Measurements from ENCODE around the gene VASP.
"Not testable (repeated sequence)": the region's sequence is repeated elsewhere in the genome, so short reads cannot be mapped to it uniquely, and the experiment has no call there.

The VASP gene

DNA sequence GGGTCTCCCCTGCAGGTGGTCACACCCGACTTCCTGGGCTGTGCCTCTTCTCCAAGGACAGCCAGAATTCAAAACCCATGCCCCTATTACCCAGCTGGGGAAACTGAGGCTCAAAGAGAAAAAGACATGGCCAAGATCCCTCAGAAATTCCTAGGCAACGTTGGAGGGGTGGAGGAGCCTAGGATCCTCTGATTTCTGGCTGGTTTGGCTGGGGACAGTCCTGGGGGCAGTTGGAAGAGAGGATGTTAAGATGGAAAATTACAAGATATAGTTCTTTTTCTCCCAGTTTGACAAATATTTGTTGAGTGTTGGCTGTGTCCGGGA, 2.4 kb downstream of the VASP start:
- H3K27ac ChIP-seq = peak overlapping the region; percentile 100
- peaks cover 43% of the 10 kb centered on the region for H3K36me3 ChIP-seq
- TF ChIP-seq, protein P1, sequence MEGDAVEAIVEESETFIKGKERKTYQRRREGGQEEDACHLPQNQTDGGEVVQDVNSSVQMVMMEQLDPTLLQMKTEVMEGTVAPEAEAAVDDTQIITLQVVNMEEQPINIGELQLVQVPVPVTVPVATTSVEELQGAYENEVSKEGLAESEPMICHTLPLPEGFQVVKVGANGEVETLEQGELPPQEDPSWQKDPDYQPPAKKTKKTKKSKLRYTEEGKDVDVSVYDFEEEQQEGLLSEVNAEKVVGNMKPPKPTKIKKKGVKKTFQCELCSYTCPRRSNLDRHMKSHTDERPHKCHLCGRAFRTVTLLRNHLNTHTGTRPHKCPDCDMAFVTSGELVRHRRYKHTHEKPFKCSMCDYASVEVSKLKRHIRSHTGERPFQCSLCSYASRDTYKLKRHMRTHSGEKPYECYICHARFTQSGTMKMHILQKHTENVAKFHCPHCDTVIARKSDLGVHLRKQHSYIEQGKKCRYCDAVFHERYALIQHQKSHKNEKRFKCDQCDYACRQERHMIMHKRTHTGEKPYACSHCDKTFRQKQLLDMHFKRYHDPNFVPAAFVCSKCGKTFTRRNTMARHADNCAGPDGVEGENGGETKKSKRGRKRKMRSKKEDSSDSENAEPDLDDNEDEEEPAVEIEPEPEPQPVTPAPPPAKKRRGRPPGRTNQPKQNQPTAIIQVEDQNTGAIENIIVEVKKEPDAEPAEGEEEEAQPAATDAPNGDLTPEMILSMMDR (IDR thresholded peaks at IDR 0.05) = no peak
- peak overlapping the region; percentile 98 to 100 for H3K4me3 ChIP-seq (ENCODE audit: low read depth in 1 of 2, low read length in 1 of 2)
- no peaks in the 10 kb centered on the region for H3K27me3 ChIP-seq
- peaks cover 60 to 70% of the 10 kb centered on the region in 2 experiments for H3K4me1 ChIP-seq (ENCODE audit: control insufficient read depth in 1 of 2, insufficient read depth in 1 of 2, low read depth in 1 of 2, low read length in 1 of 2)
- H3K9me3 ChIP-seq = no peaks in the 10 kb centered on the region

DNA sequence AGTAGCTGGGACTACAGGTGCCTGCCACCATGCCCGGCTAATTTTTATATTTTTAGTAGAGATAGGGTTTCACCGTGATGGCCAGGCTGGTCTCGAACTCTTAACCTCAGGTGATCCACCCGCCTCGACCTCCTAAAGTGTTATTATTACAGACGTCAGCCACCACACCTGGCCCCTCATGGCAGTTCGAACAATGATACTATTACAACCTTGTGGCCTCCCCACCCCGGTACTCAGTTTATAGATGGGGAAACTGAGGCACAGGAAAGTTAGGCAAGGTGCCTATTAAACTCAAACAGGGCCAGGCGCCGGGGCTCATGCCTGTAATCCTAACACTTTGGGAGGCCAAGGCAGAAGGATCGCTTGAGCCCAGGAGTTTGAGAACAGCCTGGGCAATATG, 3.1 kb downstream of the VASP start:
- H3K36me3 ChIP-seq = peaks cover 45% of the 10 kb centered on the region
- not testable (repeated sequence) for H3K27me3 ChIP-seq, H3K9me3 ChIP-seq
- H3K4me3 ChIP-seq (ENCODE audit: low read depth in 1 of 2, low read length in 1 of 2) = peak overlapping the region; percentile 98 to 100
- peaks cover 62 to 70% of the 10 kb centered on the region in 2 experiments for H3K4me1 ChIP-seq (ENCODE audit: control insufficient read depth in 1 of 2, insufficient read depth in 1 of 2, low read depth in 1 of 2, low read length in 1 of 2)
- H3K27ac ChIP-seq = peak overlapping the region; percentile 100

DNA sequence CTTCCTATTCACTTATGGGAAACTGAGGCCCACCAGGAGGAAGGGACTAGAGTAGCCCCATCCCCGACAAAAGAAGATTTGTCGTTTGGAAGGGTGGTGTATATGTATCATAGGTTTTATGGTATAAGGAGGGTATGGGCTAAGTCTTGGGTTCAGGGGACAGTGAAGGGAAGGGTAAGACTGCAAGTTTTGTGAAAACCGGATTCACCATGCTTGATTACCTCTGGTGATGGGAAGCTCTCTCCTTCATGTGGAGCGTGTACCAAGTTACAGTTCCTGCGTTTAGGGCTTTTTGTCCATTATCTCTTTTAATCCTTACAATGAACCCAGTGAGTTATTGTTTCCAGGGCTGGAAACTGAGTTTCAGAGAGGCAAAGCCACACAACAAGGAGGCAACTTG, 3.8 kb downstream of the VASP start:
- TF ChIP-seq, protein P1 (IDR thresholded peaks at IDR 0.05) = no peak

DNA sequence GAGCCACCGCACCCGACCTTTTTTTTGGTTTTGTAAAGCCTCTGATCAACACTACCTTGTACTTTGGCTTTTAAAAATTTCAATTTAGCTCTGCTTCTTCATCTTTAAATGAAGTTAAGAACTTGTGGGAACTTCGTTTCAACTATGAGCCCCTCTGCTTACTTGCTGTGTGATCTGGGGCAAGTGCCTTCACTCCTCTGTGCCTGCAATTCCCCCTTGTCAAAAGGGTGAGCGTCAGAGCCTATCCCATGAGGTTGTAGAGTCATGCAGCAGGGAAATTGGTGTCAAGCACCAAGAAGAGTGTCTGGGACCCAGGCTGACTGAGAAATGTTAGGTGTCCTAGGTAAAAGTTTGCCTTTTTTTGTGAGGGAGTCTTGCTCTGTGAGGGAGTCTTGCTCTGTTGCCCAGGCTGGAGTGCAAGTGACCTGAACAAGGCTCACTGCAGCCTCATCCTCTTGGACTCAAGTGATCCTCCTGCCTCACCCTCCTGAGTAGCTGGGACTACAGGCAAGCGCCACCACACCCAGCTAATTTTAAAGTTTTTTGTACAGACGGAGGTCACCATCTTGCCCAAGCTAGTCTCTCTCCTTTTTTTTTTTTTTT, 5.7 kb downstream of the VASP start:
- no peaks in the 10 kb centered on the region for H3K27me3 ChIP-seq
- H3K4me3 ChIP-seq (ENCODE audit: low read depth in 1 of 2, low read length in 1 of 2) = peak overlapping the region; percentile 71 to 98
- H3K4me1 ChIP-seq (ENCODE audit: control insufficient read depth in 1 of 2, insufficient read depth in 1 of 2, low read depth in 1 of 2, low read length in 1 of 2) = peaks cover 78 to 84% of the 10 kb centered on the region in 2 experiments
- no peaks in the 10 kb centered on the region for H3K9me3 ChIP-seq
- TF ChIP-seq, protein P1 (IDR thresholded peaks at IDR 0.05) = no peak
- H3K27ac ChIP-seq = peak overlapping the region; percentile 100
- peaks cover 68% of the 10 kb centered on the region for H3K36me3 ChIP-seq

More for the DNA sequence above, 3.8 kb downstream of the VASP start:
- H3K4me3 ChIP-seq (ENCODE audit: low read depth in 1 of 2, low read length in 1 of 2) = peak overlapping the region; percentile 98 to 100
- H3K9me3 ChIP-seq = no peaks in the 10 kb centered on the region
- H3K27ac ChIP-seq = peak overlapping the region; percentile 100
- H3K4me1 ChIP-seq (ENCODE audit: control insufficient read depth in 1 of 2, insufficient read depth in 1 of 2, low read depth in 1 of 2, low read length in 1 of 2) = peaks cover 62 to 70% of the 10 kb centered on the region in 2 experiments
- H3K36me3 ChIP-seq = peaks cover 51% of the 10 kb centered on the region
- H3K27me3 ChIP-seq = no peaks in the 10 kb centered on the region

DNA sequence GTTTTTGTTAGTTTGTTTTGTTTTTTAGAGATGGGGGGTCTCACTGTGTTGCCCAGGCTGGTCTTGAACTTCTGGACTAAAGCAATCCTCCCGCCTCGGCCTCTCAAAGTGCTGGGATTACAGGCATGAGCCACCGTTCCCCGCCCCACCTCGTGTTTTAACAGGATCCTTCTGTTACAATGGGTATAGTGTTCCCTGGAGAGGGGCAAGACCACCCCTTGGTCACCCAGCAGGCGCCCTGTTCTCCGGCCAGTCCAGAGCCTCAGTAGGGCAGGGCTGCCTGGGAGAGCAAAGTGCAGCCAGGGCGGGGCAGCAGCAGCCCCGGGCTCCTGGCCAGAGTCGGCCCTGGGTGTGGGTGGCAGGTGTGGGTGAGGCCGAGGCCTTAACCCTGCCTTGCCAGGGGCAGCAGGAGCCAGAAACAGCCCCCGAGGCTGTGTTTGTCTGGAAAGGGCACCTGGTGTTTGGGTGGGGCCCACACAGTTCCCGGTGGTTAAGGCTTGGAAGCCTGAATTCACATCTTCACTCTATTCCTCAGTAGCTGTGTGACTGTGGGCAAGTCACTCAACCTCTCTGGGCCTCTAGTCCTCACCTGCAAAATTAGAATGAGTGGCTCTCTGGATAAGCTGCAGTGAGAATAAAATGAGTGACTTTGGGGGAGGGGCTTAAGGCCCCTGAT, 7.2 kb downstream of the VASP start:
- Histone ChIP-seq H3K27ac (peak overlapping the region; percentile 100), H3K27me3 (no peaks in the 10 kb centered on the region), H3K36me3 (peaks cover 74% of the 10 kb centered on the region), H3K4me3 (ENCODE audit: low read depth in 1 of 2, low read length in 1 of 2) (peak overlapping the region; percentile 71 to 98), H3K9me3 (no peaks in the 10 kb centered on the region), H3K4me1 (ENCODE audit: control insufficient read depth in 1 of 2, insufficient read depth in 1 of 2, low read depth in 1 of 2, low read length in 1 of 2) (peaks cover 89 to 93% of the 10 kb centered on the region in 2 experiments)
- TF ChIP-seq, protein P1 (IDR thresholded peaks at IDR 0.05) = no peak

DNA sequence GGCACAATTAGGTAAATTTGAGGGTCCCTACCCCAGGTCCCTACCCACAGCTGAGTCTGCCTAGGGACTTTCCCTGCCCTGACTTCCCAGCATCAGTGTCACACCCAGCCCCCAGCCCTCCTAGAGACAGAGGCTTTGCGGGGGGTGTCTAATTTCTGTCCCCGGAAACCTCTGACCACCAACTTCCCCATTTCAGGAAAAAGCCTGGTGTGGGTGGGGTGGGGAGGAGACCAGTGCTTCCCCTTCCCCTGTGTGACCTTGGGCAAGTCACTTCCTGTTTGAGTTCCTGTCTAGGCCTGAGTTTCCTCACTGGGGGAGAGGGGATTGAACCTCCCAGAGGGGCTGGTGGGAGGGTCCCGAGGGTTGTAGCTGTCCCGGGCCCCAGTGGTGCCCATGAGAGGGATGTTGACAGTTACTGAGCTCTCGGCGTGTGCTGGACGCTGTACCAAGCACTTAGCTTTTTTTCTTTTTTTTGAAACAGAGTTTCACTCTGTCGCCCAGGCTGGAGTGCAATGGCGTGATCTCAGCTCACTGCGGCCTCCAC, 7.9 kb downstream of the VASP start:
- Histone ChIP-seq H3K4me3 (ENCODE audit: low read depth in 1 of 2, low read length in 1 of 2) (peak overlapping the region; percentile 71 to 98), H3K4me1 (ENCODE audit: control insufficient read depth in 1 of 2, insufficient read depth in 1 of 2, low read depth in 1 of 2, low read length in 1 of 2) (peaks cover 89 to 90% of the 10 kb centered on the region in 2 experiments), H3K27ac (peak overlapping the region; percentile 100), H3K27me3 (no peaks in the 10 kb centered on the region), H3K9me3 (no peaks in the 10 kb centered on the region), H3K36me3 (peaks cover 74% of the 10 kb centered on the region)
- TF ChIP-seq, protein P1 (IDR thresholded peaks at IDR 0.05) = peak; percentile 29
